Activated CD4-positive, alpha-beta T cell treated with anti-CD3 and anti-CD28 coated beads for 1 hour (primary cell): Measurements from ENCODE around the gene BICD1.
"Not testable (repeated sequence)": the region's sequence is repeated elsewhere in the genome, so short reads cannot be mapped to it uniquely, and the experiment has no call there.

Source experiments
- DNase-seq: peaks from one replicate; pipeline ENCODE4 v3.0.0-alpha.2; 2020

BICD1 gene

DNA sequence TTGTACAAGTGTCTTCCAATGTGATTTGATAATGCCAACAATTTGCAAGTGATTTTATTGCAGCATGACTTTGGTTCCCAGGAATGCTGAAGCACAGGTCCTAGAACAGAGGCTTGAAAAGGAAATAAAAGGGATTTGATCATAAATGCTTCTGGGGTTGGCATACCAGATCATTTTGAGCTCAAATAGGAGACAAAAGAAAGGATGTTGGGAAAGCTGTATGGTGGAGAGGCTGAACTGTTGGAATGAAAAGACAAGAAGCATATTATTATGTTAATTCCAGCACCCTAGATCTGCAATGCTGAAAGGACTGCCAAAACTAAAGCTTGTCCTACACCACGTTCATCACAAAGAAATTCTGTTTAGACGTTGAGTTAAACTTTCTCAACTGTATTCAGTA, 143.1 kb downstream of the BICD1 start:
- DNase-seq, result no peak

DNA sequence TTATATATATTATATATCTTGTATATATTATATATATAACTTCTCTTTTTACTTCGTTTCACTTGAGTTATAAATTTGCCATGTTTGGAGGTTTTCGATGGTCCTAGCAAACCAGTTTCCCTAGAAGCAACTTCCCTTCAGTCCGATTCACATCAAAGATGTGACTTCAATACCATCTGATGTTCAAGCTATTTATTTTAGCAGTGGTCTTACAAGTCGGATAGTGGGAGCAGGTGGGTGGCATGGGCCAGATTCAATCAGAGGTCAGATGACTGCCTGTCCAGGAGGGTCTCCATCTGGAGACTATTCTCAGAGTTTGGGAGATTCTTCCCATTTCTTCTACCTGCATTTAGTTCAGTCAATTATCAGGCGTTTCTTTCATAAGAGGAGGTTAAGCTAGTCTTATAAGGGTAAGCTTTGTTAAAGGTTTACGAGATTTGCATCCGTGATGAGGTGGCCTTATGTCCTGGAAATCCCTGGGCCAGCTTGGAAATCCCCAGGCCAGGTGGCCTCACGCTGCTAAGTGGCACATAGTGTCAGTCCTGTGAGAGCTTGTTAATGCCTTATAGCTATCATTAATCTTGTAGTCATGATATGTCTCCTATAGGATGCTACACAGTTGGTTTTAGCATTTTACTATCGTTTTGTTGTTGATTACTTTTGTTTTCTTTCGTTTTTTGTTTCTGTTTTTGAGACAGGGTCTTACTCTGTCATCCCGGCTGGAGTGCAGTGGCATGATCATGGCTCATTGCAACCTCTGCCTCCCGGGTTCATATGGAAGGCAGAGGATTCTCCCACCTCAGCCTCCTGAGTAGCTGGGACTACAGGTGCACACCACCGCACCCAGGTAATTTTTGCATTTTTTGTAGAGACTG, 145.8 kb downstream of the BICD1 start:
- no peak for DNase-seq

DNA sequence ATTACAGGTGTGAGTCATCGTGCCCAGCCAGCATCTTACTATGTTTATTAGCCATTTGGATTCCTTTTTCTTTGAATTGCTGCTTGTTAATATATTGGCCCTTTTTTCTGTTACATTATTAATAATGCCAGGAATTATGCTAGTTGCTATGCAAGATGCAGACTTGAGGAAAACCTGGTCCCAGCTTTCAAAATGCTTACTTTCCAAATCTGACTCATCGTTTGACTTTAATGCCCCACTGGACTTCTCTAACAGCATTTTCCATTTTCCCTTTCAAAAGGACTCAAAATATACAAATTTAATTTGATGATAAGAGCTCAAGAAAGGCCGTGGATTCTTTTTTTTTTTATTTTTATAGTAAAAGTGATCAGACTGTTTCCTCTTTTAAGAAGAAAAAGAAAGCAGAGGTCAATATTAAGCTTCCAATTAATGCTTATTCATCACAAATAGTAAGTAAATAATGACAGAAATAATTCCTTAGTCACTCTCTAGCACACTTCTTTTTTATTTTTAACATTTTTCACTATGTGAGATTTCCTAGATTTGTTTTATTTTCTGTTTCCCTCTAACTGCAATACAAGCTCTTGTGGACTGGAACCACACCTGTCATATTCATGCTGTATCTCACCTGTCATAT, 146.6 kb downstream of the BICD1 start:
- DNase-seq, result no peak

DNA sequence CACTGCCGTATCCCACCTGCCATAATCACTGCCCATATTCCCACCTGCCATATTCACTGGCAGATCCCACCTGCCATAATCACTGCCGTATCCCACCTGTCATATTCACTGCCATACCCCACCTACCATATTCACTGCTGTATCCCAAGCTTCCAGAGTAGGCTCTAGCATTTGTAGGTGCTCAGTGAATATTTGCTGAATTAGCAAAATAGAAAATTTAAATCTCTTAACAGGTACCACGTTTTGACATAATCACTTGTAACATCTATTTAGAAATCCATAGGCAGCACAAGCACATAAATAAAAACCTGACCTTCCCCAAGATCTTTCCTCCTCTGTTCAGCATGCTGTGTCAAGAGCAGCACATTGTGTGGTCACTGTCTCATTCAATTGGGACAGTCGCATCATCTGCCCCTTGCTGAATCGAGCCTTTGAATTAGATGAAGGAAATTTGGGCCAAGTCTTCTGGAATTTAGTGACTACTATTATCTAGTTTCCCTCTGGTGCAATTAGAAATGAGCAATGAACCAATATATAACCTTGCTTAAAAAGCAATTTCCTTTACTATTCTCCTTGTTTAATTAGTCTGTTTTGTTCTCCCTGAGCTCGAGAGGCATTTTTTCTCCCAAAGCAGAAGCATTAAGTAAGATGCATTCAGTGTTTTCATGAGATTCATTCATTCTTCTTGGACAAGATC, 147.8 kb downstream of the BICD1 start:
- DNase-seq, result no peak

DNA sequence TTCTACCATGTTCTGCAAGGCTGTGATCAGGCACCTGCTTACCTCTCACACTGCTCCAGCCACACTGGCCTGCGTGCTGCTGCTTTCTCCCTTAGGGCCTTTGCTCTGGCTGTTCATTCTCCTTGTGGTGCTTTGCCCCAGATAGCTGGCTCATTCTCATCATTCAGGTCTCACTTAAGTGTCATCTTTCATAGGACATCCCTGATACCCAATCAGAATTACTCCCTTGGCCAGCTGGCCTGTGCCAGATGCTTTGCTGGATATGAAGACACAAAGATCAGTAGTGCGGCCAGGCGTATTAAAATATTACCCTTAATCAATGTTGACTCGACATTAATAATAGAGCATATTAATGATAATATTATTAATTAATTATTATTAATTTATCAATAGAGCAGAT, 148.9 kb downstream of the BICD1 start:
- DNase-seq, result no peak

DNA sequence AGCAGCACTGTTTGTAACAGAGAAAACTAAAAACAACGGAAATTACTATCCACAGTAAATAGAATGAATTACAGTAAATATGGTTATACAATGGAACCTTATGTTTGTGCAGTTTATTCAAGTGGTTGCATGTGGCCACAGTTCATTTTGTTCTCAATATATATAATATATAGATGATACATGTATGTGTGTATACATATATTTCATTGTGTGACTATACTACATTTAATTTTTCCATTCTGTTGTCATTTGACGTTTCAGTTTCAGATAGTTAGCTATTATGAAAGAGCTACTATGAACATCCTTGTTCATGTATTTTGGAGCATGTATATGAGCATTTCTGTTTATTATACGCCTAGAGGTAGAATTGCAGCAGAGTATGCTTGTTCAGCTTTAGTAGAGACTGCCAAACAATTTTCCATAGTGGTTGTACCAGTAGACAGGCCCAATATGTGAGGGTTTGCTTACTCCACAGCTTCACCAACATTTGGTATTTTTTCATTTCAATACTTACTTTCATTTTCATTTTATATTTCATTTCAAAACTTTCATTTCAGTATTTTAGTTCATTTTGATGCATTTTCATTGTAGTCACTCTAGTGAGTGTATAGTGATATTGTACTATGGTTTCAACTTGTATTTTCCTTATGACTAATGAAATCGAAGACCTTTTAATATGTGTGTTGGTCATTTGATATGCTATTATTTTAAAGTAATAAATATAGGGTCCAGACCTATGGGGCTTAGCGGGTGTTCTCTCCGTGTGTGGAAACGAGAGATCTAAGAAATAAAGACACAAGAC, 151.2 kb downstream of the BICD1 start:
- no peak for DNase-seq

DNA sequence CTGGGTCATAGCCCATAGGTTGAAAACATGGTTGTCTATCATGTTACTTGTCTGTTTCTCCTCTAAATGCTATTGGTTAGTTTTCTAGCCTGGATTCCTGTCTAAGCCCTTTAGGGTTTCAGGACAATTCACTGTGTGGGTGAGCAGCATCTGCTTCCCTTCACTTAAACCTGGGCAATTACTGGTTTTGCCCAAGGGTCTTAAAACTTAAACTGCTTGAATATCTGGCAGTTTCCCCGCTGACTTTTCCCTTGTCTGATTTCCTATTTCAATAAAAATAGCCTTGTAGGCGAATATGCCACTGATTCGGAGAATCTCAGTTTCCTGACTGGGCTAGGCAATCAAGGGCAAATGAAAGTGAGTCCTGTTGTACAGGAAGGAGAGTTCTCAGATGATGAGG, 154.0 kb downstream of the BICD1 start:
- DNase-seq, result no peak

DNA sequence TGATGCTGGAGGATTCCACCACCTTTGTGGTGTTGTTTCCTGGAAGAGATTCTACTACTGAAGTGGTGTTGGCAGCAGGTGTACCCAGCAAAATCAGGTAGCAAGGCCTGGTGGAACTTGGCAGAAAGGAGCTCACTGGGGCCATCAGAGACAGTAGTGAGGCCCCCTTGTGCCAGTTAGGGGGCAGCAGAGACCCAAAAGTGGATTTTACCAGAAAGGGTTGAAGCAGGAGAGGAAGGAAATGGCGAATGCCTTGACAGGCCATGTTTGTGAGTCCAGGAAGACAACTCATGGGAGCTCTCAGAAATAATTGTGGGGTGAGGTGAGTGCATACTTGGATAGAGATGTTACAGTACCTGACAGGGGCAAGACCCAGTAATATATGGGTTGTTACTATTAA, 155.0 kb downstream of the BICD1 start:
- DNase-seq, result no peak

DNA sequence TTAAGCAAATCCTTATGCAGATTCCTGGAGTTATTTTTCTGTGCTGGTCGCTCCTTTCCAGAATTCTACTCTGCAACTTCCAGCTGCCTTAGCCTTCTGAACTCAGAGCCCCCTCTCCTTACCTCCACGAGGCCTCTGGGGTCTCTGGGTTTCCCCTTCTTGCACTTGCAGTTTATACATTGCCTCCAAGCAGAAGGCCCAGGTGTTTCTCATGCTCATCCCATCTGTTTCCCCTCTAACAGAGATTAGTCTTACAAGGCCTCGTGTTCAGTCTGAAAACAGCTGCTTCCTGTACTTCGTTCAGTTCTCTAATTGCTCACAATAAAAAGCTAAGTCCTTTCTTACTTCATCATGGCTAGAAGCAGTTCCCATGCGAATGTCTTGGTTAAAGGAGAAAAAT, 158.3 kb downstream of the BICD1 start:
- no peak for DNase-seq

DNA sequence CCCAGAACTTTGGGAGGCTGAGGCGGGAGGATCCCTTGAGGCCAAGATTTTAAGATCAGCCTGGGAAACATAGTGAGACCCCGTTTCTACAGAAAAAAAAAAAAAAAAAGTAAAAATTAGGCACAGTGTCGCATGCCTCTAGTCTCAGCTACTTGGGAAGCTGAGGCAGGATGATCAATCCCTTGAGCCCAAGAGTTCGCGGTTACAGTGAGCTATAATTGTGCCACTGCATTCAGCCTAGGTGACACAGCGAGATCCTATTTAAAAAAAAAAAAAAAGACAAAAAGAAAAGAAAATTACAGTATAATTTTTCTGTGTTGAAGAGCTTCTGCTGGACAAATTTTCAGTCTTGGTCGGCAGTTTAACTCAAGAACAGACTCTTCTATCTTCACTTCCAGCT, 158.8 kb downstream of the BICD1 start:
- no peak for DNase-seq

DNA sequence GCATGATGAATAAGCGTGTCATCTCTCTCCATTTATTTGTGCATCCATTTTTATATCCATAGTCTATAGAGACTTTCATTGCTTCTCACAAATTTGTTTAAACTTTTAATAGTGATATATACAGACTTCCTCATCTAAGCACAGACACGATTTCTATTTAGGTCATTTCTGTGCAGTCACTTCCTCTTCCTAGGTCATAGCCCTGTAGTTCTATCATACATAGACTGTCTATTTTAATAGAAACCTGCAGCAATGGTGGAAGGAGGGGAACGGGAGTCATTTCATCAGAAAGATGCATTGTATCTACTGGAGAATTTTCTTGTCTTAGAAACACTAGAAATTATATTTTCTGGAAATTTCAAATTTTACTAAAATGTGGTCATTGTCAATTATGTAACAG, 159.3 kb downstream of the BICD1 start:
- no peak for DNase-seq

DNA sequence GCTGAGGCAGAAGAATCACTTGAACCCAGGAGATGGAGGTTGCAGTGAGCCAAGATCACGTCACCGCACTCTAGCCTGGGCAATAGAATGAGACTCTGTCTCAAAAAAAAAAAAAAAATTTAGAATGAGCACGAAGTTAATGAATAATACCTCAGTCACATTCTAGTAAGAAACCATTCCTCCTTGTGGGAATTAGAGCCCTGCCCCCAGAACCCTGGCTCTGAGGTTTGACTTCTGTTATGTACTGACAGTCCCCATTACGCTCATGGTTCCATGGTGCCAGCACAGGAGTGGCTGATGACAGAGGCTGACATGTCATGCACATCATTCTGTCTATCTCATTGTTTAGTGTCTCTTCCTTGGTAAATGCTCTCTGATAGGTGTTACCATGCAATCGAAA, 160.1 kb downstream of the BICD1 start:
- no peak for DNase-seq

DNA sequence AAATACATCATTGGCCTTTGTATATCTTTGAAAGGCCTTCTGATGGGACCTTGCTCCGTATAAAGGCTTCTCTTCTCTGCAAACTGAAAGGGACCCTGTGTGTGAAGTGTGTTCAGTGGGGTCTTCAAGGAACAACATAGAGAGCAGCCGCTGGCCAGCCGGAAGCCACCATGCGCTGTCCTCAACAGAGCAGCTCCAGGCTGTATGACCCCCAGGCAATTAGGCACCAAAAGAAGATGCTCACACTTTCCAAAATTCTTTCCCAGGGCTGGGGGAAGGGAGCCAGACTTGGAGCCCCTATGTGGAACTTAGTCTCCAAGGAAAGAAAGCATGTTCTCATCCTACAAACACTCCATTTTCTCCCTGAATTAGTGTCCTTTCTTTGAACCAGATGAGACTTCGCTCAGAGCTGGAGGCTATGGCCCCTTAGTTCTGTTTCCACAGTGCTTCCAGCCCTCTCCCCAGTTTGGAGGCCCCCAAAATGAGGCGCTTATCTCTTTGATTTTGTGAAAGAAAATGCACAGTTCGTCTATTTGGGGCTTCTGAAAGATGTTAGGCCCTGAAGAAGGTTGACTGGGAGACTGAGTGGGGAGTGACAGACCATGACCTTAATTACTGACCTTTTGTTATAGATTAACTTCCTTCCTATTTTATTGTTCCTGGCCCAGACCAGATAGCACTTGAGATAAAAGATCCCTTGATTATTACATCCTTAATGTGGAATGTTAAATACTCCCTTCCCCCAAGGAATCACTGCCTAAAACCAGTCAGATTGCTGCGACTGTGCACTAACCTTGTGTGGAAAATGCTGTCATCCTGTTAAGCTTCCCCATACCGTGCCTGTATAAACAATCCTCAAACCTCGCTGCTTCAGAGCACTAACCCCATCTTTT, 164.4 kb downstream of the BICD1 start:
- no peak for DNase-seq

DNA sequence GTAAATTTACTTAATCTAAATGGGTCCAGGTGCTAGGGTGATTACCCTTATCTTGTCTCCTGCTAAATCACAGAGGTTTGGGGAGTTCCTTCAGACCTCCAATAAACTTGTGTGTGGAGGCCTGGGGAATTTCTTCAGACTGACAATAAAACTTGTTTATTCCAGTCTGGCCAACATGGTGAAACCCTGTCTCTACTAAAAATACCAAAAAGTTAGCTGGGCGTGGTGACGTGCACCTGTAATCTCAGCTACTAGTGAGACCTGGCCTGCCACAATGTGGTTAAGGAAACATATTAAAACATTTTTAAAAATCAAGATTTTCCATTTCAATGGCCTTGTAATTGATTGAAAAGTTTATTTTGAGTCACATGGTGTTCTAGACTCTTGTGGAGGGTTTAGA, 165.8 kb downstream of the BICD1 start:
- no peak for DNase-seq

DNA sequence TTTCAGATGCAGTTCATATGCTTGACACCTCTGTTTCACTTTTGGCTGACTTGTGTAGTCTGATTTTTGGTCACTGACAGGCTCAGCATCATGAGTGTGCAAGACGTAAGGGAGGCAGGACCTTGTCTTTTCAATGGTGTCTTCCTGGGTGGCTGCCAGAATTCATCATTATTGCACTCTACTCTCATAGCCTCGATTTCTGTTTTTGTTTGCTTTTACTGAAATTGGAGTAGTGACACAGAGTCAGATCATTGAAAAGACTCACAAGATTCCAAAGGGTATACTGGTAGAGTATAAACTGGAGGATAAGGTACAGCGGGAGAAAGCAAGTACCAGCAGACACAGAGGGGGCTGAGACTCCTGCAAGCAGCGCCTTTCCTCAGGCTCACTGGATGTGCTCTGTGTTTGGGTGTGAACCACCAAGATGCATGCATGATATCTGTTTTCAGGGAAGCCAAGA, 166.4 kb downstream of the BICD1 start:
- no peak for DNase-seq

DNA sequence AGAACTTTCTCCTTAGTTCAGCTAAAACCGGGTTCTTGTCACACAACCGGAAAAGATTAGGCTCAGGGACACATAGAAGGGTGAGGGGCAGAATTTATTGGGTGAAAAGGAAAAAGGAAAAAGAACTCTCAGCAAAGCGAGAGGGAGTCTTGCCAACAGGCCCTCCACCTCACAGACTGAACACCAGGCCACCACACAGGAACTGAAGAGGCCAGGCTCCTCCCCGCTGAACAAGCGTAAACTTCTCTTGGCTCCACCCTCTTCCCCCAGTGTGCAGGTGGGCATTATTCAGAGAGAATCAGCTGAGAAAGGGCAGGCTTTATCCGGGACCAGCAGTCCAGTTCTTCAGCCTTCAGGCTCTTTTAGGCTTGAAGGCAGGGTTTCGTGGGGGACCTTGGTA, 167.1 kb downstream of the BICD1 start:
- DNase-seq, result peak; percentile 12

DNA sequence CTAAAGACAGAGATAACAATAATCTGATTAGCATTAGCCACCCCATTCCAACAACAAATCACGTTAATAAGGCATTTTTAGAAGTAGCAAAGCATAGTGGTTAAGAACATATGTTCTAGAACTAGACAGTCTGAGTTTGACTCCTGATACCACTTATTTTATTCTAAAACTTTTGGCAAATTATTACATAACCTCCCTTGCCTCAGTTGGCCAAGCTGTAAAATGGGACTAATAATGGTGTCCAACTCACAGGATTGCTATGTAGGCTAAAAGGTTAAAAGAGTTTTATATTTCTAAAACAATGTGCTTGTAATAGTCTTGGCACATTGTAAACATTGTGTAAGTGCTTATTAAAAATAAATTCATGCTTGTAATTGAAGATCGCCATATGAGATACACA, 168.0 kb downstream of the BICD1 start:
- DNase-seq, result no peak

DNA sequence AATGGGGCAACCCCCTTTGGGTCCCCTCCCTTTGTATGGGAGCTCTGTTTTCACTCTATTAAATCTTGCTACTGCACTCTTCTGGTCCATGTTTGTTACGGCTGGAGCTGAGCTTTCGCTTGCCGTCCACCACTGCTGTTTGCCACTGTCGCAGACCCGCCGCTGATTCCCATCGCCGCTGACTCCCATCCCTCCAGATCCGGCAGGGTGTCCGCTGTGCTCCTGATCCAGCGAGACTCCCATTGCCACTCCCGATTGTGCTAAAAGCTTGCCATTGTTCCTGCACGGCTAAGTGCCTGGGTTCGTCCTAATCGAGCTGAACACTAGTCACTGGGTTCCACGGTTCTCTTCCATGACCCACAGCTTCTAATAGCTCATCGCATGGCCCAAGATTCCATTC, 168.9 kb downstream of the BICD1 start:
- DNase-seq, result not testable (repeated sequence)

DNA sequence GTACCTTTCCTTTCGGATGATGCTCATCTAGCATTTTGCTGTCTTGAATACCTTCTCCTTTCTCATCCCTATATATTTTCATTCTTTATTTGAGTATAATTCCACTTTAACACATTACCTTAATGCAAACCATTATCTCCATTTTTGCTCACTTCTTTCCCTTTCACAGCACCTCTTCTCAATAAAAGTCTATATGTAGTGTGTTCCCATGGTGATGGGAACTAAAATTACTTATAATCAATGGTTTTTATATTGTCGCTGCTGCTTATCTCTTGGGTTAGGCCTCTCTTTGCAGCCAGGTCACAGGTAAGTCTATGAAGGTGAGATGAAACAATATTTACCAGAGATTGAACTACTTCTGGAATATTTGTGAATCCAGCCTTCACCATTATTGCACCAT, 171.1 kb downstream of the BICD1 start:
- DNase-seq, result no peak

DNA sequence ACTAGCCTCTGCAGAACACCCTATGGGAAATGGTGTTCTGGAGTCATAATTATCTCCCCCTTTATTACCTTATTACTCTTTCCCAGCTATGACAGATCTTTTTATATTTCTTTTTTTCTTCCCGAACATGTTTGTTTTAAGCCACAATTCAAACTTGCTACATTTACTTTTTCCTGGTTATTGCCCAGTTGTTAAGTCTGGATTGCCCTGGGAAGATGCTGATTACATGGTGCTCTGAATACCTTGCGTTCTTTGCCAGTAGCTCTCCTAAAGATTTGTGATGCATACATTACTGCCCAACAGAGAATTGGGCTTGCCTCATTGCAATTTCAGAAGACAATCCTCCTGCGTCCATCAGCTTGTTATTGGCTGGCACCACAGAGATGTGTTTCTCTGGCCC, 174.5 kb downstream of the BICD1 start:
- no peak for DNase-seq

DNA sequence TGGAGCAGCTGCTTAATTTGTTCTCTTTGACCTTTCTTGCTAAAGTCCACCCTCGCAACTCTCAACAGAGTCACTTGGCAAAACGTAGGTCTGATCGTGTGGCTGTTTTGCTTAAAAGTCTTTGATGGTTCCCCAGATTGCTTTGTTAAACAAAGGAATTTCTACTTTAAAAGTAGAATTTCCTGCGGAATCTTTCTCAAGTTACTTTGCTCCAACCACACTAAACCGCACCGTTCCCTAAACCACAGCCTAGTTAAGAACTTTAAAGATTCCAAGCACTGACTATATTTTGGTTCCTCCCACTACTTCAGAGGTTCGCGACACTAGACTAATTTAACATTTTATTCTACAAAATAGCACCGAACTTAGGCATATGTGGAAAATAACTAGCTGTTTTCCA, 177.9 kb downstream of the BICD1 start:
- no peak for DNase-seq

DNA sequence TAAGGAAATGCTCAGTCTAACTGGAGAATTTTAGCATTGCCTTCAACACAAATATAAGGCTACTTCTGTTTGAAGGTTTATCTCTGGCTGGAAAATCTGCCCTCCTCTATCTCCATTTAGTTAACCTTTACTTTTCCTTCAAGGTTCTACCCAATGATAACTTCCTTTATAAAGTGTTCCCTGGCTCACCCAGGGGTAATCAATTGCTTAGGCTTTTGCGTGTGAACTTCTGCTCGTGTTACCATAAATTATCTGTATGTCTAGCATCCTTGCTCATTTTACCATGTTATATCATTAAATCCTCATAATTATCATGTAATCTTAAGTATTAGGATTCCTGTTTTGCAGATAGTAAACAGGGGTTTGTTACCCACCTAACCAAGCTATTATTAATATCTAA, 178.4 kb downstream of the BICD1 start:
- DNase-seq, result no peak
